ENCODE data around the gene PANX3.
A peak's percentile ranks its signal among the peaks of the same experiment; 100 is the strongest.

Gene PANX3

DNA sequence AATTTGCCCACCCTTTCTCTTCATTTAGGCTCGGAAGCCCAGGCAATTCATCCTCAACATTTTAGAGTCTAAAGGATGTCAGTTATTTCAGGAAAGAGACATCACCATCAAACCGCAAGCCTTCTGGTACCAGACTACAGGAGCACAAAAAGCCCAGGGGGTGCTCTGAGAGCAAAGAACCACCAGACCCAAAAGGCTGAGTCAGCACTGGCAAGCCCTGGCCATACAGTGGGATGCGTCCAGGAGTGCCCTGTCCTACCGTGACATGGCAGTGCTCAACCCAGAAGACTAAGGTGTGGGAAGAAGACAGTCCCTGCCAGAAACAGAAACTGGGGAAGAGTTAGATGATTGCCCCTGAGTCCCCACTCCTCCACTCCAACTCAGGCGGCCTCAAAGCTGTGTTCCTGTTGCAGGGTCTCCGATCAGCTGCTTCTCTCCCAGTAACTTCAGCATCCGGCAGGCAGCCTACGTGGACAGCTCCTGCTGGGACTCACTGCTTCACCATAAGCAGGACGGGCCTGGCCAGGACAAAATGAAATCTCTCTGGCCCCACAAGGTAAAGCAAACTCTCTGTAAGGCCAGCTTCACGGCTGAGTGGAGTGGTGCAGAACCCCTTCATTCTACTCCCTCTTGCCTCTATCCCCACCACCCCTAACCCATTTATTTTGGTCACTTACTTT, 1.5 kb downstream of the PANX3 start:
- DNase-seq (ENCODE audit: low spot score) = no peak

DNA sequence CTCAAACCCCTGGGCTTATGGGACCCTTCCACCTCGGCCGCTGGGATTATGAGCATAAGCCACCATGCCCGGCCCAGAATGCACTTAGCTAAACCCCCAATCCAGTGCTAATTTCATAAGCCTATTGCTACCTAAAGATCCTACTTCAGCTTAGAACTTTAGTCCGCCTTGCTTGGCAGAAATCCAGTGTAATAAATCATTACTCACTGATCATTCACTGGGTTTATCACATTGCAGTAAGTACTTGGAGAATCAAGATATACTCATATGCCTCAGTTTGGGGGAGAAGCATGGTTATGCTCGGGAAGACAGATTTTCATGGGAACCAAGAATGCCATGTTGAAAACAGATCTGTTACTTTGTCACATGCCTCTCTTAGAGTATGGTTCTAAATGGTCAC, 7.6 kb downstream of the PANX3 start:
- no peak for DNase-seq (ENCODE audit: low spot score)

DNA sequence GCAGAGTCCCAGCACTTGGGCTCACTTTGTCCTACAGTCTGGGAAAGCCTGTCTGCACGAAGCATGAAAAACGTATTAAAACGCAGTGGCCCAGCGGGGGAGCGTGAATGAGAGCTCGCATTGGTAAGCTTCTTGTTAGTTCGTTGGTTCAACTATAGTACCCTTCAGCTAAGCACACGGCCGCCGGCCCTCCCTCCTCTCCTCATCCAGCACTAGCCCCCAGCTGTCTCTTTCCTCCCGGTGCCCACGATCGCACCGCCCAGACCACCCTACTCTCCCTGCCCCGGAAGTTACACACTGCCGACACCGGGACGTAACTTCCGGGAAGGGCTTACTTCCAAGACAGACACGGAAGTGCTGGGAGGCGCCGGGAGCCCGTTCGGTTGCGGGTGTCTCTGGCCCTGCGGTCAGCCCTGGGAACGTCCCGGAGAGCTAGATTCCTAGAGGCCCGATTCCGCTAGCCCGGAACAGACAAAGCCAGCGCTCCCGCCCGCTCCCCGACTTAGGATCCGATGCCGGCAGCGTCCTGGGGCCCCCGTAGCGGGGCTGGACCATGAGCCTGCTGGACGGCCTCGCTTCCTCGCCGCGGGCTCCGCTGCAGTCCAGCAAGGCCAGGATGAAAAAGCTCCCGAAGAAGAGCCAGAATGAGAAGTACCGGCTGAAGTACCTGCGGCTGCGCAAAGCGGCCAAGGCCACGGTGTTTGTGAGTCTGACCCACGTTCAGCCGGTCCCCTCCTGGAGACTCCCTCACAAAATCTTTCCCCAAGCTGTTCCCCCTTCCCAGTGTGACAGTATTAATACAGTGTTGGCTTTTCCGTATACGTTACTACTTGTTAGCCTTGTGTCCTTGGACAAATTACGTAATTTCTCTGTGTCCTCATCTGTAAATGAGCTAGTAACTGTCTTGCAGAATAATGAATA, 11.6 kb downstream of the PANX3 start, which contains the start of gene TBRG1:
Gene TBRG1, plus strand, starts transcription at position 334 of the 921 bp plus-strand sequence. Its CDS starts 220 bp downstream, at position 554.
- DNase-seq (ENCODE audit: low spot score) = peak; percentile 92

DNA sequence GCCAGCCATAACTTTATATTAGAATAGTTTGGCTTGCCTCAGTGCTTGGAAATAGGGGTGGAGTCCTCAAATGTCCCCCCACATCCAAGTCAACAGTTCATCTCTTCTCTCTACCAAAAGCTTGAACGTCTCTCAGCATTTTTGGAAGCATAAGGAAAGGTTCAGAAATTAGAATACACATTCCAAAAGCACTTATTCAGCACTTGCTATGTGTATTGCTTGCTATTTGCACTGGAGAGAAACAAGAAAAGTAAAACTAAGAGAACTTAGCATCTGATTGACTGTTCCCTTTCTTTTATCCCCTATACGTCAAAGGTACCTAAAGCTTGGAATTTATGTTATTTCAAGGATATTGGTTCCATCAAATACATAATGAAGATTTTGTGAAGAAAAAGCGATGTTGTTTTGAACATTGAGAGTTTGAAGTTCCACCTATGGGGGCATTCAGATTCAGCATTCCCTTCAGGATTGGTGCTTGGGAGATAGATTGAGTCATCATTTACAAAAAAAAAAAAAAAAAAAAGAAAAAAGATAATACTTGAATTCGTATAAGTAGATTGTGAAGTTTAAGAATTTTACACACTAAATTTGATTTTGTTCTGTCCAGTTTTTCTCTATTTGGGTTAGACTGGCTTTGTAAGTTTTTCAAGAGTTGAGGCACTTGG, 12.8 kb downstream of the PANX3 start:
- no peak for DNase-seq (ENCODE audit: low spot score)

DNA sequence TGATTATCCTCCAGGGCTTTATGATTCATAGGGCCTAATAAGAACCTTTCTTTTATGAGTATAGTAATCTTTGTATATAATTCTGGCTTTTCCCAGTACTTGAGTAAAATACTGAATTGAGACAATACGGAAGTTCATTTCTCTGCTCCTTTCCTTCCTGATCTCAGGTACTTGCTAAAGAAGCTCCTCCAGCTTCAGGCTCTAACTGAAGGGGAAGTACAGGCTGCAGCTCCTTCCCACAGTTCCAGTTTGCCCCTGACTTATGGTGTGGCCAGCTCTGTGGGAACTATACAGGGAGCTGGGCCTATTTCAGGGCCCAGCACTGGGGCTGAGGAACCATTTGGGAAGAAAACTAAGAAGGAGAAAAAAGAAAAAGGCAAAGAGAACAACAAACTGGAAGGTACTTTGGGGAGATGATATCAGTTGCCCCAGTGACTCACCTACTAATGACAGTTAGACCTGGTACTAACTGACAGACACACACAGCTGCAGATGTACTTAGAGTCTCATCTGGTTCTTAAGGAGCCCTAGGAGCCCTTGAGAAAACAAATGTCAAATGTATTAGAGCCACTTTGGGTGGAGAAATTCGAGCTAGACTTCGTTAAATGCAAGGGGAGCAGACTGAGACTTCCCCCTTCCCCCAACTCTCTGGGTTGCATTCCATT, 14.4 kb downstream of the PANX3 start:
- no peak for DNase-seq (ENCODE audit: low spot score)

DNA sequence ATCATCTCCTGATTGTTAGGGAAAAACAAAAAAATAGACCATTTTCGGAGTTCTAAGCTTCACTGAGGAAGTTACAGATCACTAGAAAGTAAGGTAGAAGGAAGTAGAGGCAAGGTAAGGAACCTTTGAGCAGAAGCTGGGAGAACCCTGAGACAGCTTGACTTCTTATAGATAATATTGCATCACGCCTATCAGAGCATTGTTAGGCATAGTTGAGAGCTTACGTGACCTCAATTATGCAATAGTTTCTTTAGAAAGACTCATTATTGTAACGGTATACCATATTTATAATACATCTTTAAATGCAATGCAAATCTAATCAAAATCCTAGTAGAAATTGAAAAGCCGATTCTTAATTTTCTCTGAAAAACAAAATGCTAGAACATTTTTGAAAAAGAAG, 16.3 kb downstream of the PANX3 start:
- no peak for DNase-seq (ENCODE audit: low spot score)

DNA sequence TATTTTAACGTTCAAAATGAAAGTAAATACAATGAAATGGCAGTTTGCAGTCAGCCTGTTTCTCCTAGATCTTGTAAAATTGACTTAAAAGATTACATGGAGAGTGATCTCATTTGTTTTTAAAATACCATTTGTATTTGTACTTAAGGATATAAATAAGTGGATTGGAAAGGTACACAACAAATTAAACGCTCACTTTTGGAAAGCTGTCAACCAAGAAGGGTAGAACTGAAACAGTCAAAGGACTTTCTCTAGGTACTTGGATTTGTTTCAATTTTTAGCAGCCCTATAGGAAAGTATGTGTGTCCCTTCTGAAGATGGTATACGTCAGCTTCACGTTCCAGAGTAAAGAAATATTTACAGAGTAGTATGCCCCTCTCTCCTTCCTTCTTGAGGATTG, 18.7 kb downstream of the PANX3 start:
- DNase-seq (ENCODE audit: low spot score) = no peak

DNA sequence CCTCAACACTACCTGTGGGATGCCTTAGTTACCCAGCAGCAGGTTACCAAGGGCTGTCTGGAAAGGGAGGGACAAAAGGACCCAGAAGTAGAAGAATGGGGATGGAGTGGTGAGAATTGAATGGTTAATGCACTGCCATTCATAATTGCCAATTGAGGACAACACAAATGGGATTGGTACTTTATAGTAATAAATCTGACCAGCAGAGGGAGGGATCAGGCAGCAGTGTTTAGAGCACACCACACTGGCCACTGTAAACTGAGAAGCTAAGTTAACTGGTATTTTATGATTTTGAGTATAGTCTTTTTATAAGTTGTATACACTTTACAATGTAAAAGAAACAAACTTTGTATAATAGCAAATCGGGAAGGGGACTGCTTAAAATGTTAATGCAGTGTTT, 22.1 kb downstream of the PANX3 start:
- peak; percentile 35 for DNase-seq (ENCODE audit: low spot score)

DNA sequence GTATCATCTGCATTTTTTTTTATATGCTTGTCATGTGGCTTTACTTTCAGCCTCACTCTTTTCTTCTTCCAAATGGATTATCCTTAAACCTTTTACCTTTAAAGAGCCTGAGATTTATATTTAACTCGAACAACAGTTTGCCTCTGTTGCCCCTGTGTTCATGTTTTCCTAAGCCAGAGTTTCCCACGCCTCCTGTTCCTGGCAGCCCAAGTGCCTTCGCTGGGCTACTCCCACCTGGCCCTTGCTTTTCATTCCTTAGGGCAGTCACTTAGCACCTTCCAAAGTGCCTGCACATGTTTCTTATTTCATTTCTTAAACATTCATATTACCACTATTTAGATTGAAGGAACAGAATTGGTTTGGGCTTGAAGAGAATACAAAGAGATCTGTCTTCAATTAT, 24.7 kb downstream of the PANX3 start:
- no peak for DNase-seq (ENCODE audit: low spot score)

DNA sequence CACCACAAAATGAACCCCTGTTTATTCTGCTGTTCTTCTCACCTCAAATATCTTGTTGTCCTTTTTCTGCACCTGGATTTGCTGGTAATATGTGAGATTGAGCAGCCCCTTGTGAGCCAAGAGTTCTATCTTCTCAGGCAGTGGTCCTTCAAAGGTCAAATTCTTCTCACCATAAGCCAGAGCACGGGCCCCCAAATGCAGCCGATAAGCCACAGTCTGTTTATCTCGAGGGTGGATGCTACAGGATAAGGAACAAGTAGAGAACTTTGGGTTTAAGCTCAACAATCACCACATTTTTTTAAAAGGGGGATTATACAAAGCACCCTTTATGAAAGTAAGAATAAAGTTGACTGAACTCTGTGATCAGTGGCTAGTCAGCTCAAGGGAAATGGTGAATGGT, 27.3 kb downstream of the PANX3 start:
- no peak for DNase-seq (ENCODE audit: low spot score)

DNA sequence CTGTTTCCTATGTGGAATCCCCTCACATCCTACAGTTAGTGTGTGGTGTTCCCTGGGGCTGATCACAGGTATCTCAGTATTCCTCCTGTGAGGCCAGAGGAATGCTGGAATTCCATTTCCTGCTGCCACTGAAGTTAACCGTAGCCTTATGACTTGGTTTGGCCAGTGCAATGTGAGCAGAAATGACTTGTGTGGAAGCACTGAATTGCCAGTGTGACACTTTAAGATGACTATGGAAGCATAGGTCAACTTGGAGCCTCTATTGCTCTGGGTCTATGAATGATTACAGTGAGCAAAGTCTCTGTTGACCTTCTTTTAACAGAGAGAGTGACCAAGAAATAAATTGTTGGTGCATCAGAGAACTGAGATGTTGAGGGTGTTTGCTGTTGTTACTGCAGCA, 28.0 kb downstream of the PANX3 start:
- no peak for DNase-seq (ENCODE audit: low spot score)

DNA sequence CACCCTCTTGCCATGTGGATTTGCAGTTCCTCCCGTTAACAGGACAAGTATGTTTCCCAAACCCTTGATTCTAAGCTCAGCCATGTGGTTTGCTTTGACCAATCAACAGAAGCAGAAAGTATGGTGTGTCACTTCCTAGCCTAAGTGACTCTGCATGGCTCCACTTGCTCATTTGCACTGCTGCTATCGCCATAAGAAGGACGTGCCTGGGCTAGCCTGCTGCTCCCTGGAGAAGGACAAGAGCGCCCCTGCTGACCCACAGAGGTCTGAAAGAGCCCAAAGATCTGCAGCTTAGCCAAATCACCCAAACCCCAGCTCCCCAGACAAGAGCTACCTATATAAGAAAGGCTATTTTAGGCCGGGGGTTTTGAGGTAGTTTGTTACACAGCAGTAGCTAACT, 29.4 kb downstream of the PANX3 start:
- DNase-seq (ENCODE audit: low spot score) = no peak

DNA sequence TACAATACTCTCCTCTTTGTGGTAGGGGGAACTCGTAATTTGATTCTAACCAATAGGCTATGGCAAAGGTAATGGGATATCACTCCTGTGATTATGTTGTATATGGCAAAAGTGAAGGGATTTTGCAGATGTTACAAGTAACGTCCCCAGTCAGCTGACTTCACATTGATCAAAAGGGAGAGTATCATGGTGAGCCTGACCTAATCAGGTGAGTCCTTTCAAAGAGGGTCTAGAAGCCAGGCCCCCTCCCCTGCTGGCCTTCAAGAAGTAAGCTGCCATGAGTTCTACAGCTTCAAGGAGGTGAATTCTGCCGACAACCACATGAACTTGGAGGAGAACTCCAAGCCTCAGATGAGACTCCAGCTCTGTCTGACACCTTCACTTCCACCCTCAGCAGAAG, 31.4 kb downstream of the PANX3 start:
- no peak for DNase-seq (ENCODE audit: low spot score)

DNA sequence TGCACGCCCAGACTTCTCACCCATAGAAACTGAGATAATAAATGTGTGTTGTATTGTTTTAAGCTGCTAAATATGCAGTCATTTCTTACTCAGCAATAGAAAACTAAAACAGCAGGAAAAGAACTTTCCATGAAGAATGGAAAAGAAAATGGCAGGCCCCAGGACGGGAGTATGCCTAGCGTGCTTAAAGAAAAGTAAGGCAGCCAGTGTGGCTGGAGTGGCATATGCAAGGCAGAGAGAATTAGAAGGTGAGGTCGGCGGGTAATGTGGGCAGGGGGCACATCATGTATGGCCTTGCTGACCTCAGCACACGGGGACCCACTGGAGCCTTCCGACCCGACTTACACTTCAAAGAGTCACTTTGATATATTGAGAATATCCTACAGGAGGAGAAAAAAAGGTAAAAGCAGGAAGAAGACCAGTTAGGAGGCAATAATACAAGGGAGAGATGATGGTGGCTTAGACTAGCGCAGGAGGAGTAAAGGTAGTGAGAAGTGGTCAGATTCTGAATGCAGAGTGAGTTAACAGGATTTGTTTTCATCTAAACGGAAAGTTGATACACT, 31.9 kb downstream of the PANX3 start:
- DNase-seq (ENCODE audit: low spot score) = no peak

DNA sequence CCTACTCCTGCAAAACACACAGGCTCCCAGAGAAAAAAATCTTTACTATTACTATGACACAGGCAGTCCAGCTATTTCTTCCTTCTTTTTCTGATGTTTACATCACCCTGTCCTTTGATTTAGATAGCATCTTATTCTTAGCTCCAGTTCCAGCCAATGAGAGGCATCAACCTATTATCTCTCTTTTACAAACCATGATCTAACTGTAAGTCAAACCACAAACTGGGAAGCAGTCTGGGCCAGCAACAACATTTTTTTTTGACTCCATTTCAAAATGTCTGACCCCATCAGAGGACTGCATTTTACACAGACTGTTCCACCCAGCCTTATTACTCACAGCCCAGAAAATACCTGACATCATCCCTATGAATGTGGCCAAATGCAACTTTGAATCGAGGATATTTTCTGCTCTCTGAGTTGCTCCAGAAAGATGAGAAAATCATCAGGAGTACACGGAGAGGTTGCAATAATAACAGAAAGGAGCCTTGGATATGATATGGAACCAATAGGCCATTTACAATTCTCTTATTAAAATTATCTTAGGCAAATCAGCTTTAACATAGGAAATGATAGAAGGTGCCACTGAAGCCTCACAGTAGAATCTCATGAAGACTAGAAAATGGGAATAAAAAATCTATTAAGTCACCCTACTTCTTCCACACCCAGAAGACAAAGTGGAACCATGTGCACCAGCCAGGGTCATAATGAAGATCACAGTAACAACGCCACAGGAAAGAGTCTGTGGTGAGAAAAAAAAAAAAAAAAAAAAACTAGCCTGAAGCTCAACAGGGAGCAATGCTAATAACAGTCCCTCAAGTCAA, 32.6 kb downstream of the PANX3 start:
- no peak for DNase-seq (ENCODE audit: low spot score)

DNA sequence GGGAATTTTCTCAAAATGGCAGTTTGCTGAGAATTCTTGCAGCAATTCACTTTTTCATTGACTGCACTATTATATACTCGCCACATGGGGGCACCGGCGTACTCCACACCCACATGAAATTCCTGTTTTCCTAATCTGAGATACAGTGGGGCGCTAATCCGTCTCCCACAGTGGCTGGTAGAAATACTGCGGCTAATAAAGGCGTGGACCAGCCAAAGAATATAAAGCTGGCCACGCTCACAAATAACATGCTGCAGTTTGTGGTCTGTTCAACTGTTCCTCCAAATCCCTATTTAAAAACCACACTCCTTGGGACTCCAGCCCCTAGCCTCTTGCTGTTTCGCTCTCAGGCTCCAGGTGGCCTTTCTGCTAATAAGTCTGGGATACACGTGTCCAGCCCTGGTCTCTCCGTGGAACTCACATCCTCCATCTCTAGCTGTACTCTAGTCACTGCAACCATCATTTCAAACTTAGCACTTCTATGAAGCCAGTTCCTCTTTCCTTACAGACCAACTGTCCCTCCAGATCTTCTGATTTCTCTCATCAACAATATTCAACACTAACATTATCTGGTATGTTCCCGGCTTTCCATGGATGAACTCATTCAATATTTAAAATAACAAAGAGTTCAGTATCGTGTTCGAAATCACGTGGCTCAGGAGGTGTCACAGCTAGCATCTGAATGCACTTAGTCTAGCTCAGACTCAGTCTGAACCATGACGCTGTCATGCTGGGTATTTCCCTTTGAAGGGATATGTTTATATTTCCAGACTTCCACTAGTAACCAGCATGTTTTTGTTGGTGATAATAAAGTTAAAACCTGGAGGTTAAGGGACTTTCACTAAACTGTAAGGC, 33.4 kb downstream of the PANX3 start:
- peak; percentile 49 for DNase-seq (ENCODE audit: low spot score)

DNA sequence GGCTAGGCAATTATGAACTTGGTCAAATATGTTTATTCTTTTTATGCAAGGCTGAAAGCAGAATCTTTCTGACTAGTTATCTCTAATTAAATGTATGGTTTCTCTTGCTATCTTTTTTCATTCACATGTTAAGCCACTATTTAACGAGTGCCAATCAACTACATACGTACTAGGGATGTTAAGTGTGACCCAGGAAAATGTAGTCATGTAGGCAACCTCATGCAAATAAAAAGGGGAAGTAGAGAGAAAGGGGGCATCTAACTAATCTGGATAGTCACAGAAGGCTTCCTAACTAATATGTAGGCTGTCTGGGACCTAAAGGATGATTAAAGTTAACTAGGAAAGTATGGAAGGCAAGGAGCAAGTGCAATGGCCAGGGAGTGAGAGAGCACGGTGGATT, 34.9 kb downstream of the PANX3 start:
- DNase-seq (ENCODE audit: low spot score) = peak; percentile 61

DNA sequence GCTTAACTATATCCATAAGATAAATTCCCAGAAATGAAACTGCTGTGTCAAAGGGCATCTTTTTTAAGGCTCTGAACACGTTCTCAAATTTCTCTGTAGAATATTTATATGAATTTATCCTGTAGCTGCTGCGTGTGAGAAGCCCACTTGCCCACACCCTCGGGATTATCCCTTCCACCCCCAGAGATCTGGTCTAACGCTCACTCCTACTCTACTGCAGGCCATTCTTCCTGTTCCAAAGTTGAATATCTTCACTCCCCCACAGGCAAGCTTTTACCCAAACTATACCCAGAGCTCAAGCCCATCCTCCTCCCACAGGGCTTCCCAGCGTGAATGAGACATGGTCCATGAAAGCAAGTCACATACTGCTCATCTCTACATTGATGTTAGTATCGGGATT, 37.4 kb downstream of the PANX3 start:
- DNase-seq (ENCODE audit: low spot score) = no peak

DNA sequence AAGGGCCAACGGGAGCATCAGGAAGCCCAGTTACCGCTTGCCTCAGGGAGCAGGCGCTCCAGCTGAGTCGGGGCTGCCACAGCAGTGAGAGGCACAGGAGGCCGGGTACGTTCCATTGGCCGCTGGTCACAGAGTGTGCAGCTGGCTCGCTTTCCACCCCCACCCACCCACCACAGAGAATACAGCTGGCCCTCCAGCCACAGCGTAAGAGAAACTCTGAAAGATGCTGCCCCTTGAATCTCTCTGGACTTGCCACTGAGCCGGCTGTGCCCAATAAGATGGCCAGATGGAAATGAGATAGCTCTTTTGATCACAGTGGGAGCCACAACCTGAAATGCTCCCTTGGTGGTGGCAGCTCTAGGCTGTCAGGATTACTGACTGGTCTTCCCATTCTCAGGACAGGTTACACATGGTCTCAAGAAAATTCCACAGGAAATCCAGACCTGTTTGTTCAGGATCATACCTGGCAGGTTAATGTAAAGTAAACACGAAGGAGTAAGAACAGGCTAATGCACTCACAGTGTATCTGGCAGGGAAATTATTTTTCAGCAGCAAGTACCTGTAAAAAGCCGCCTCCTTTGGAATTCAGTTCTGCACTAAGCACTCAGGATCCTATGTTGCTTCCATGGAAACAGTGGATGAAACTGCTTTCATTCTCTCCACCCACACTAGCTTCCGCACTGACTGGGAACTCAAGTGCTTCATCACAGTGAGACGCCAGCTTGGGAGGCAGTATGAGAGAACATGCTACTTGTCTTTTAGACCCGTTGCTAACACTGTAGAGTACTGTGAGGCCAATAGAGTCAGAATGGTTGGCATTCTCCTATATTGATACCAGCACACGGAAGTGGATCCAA, 45.8 kb downstream of the PANX3 start:
- DNase-seq (ENCODE audit: low spot score) = no peak
